H1 (cell line): ENCODE results near the gene RIMS3. TPM values are rescaled to one million over a fixed set of nuclear protein-coding genes. Genes with fewer than 3 reads are reported as not detected.

ENCODE experiments used
- CHD7 ChIP-seq: fragments of 300-600 bp; sonication (generic); IDR thresholded peaks from 2 replicates; pipeline ENCODE4 v1.7.1; 2012; ENCODE audit warnings: low read length, moderate library complexity, mild to moderate bottlenecking, inconsistent platforms; ENCODE audit not compliant: insufficient replicate concordance
- EP300 ChIP-seq, 2 experiments: IDR thresholded peaks; 1 replicate in 1 of 2; 2 replicates in 1 of 2; pipeline ENCODE4 v1.6.1; 2011 to 2012; ENCODE audit warnings: low read depth in 2 of 2, low read length in 2 of 2, mild to moderate bottlenecking in 2 of 2, borderline replicate concordance in 1 of 2, inconsistent platforms in 1 of 2, moderate library complexity in 1 of 2
- KDM4A ChIP-seq: IDR thresholded peaks from one replicate; pipeline ENCODE4 v1.7.1; 2012; ENCODE audit warnings: low read depth, mild to moderate bottlenecking, moderate library complexity, low read length, inconsistent platforms; ENCODE audit not compliant: severe bottlenecking
- RFX5 ChIP-seq: IDR thresholded peaks from 2 replicates; pipeline ENCODE4 v1.6.1; 2011; ENCODE audit warnings: low read depth, low read length, improper control_type of control experiment, borderline replicate concordance
- SP4 ChIP-seq: IDR thresholded peaks from 2 replicates; pipeline ENCODE4 v1.6.1; 2012; ENCODE audit warnings: low read length, inconsistent platforms
- SUZ12 ChIP-seq: fragments of 200-600 bp; sonication (generic); IDR thresholded peaks from 2 replicates; pipeline ENCODE4 v1.6.1; 2012; ENCODE audit warnings: mild to moderate bottlenecking, inconsistent platforms, low read length, moderate library complexity, mixed read lengths
- TAF1 ChIP-seq: IDR thresholded peaks from 2 replicates; pipeline ENCODE4 v1.6.1; 2011; ENCODE audit warnings: mild to moderate bottlenecking, low read depth, low read length
- polyA plus RNA-seq, 7 experiments: library from polyadenylated mRNA; depleted of rRNA in 3 of 7; stranded (reverse) in 5 of 7; unstranded in 2 of 7; fragments of >200 nt in 5 of 7; fragments of 200-250 nt in 2 of 7; gene quantifications; 1 replicate in 5 of 7; 2 replicates in 1 of 7; 4 replicates in 1 of 7; pipeline versions ENCODE4 v1.2.1 to v1.2.3, GENCODE V29; 2011 to 2013; ENCODE audit warnings: missing spikeins in 2 of 7, mixed read lengths in 2 of 7
- total RNA-seq: library from RNA; stranded (reverse); fragmentation: NEBNext Ultra II Directional; extraction: Animal tissue kit (Norgen Biotek cat#: 25700); gene quantifications from 2 replicates; pipeline ENCODE4 v1.2.1, GENCODE V29; 2021

Gene RIMS3
- total and polyA plus RNA-seq, 2 of the 8 experiments (the other 6 are each of a cell fraction or from before 2014, with no cell fraction given): 13.3 to 20.6 TPM

GRCh38 chr1:40657046-40657445 is 8.4 kb downstream of the RIMS3 start (continued):
- TF ChIP-seq CHD7 (no peak), SP4 (no peak), RFX5 (no peak), EP300 (IDR thresholded peaks at IDR 0.05; ENCODE audit: borderline replicate concordance in 1 of 2, low read depth in 2 of 2, low read length in 2 of 2) (no peak), KDM4A (no peak), SUZ12 (no peak), TAF1 (no peak)
